ENCODE measurements around the gene ZC3H18.
A peak's percentile ranks its signal among the peaks of the same experiment; 100 is the strongest.
"Not testable (repeated sequence)": the region's sequence is repeated elsewhere in the genome, so short reads cannot be mapped to it uniquely, and the experiment has no call there.

Gene ZC3H18

GRCh38 chr16:88606148-88606757 lies 36.0 kb downstream of the ZC3H18 start:
- no peak for TF ChIP-seq CTCF (conservative IDR thresholded peaks at IDR 0.05)
- TF ChIP-seq ZFX (IDR thresholded peaks at IDR 0.05): no peak
- H3K27ac ChIP-seq: no peak overlapping the region

DNA sequence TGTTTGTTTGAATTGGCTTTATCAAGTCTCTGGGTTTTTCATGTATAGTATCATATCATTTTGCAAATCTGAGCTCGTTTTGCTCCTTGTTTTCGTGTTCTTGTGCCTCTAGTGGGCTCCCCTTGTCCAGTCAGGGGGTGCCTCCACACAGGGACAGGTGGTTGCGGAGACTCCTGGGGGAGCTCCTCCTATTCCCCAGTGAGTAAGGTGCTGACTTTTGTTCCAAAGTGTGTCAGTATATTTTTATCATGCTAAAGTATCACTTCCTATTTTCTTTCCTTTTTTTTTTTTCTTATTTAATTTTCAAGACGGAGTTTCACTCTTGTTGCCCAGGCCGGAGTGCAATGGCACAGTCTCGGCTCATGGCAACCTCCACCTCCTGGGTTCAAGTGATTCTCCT lies 37.9 kb downstream of the ZC3H18 start:
- no peak for TF ChIP-seq CTCF (conservative IDR thresholded peaks at IDR 0.05)
- no peak overlapping the region for H3K27ac ChIP-seq

DNA sequence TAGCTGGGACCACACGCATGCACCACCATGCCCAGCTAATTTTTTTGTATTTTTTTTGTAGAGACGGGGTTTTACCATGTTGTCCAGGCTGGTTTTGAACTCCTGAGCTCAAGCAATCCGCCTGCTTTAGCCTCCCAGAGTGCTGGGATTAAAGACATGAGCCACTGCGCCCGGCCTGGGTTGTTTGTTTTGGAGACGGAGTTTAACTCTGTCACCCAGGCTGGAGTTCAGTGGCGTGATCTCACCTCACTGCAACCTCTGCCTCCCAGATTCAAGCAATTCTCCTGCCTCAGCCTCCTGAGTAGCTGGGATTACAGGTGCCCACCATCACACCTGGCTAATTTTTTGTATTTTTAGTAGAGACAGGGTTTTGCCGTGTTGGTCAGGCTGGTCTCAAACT lies 39.2 kb downstream of the ZC3H18 start:
- H3K27ac ChIP-seq: not testable (repeated sequence)

- H3K27ac ChIP-seq: no peak overlapping the region
- no peak for TF ChIP-seq ZFX (IDR thresholded peaks at IDR 0.05)
- TF ChIP-seq CTCF (conservative IDR thresholded peaks at IDR 0.05): no peak
These were observed 39.9 kb downstream of the ZC3H18 start for GRCh38 chr16:88610080-88610479.

DNA sequence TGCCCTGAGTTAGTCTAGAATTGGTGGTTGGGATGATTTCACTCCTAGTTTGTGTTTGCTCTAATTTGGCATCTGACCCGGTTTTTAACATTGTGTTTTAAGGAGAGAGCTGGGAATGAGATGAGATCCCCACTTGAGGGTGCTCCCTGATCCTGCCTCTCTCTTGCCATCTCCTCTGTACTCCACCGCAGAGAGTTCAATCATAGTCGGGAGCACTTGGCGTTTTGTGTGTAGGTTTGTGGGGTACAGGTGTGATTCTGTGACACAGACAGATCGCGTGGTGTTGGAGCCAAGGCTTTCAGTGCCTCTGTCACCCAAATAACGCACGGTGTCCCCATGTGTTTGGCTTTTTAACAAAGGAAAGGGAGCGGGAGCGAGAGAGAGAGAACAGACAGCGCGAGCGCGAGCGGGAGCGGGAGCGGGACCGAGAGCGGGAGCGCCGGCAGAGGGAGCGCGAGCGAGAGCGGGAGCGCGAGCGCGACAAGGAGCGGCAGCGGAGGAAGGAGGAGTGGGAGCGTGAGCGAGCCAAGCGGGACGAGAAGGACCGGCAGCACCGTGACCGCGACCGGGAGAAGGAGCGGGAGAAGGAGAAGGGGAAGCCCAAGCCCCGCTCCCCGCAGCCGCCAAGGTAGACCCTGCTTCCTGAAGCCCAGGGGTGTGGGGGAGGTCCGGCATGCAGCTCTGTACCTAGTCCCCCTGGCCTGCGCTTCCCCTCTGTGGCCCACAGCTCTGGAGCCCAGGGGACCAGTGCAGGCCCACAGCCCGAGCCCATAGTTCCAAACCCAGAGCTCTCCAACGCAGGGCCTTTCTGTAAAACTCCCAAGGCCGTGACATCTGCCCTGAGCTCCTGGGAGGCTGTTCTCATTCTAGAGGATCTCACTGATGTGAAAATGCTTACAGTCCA lies 41.0 kb downstream of the ZC3H18 start:
- TF ChIP-seq CTCF (conservative IDR thresholded peaks at IDR 0.05): no peak
- TF ChIP-seq ZFX (IDR thresholded peaks at IDR 0.05): no peak
- no peak overlapping the region for H3K27ac ChIP-seq

- peak overlapping the region; percentile 38; the same call in 1 of the 2 replicates for H3K27ac ChIP-seq
These were observed 43.1 kb downstream of the ZC3H18 start for GRCh38 chr16:88613293-88613692.

More at GRCh38 chr16:88613293-88613692, 43.1 kb downstream of the ZC3H18 start:
- no peak for TF ChIP-seq ZFX (IDR thresholded peaks at IDR 0.05)
- no peak for TF ChIP-seq CTCF (conservative IDR thresholded peaks at IDR 0.05)
